Bronchial epithelial cell (primary cell): ENCODE measurements around the gene ASXL2. TPM values are rescaled to one million over a fixed set of nuclear protein-coding genes. Genes with fewer than 3 reads are reported as not detected.

ENCODE experiments used
- DNase-seq: peaks from one replicate; pipeline ENCODE4 v3.0.0-alpha.2; 2010; ENCODE audit warnings: low read depth
- FAIRE-seq: peaks from 2 replicates; lab custom pipeline; 2011; peaks lifted over from hg19 to GRCh38; lab: Jason Lieb, UNC
- H3K27me3 ChIP-seq: 2 replicates; pipeline ENCODE4 v1.5.1; 2011; ENCODE audit warnings: low read length; ENCODE audit not compliant: control insufficient read depth, insufficient read depth
- H3K36me3 ChIP-seq: 2 replicates; pipeline ENCODE4 v1.5.1; 2011; ENCODE audit warnings: low read length; ENCODE audit not compliant: control insufficient read depth, insufficient read depth
- H3K4me3 ChIP-seq: 2 replicates; pipeline ENCODE4 v1.5.1; 2011; ENCODE audit warnings: mild to moderate bottlenecking, low read depth, low read length, control low read depth
- total RNA-seq: library from RNA; depleted of rRNA; stranded (reverse); fragments of >200 nt; gene quantifications from 2 replicates; pipeline ENCODE4 v1.2.1, GENCODE V29; 2014
- TF ChIP-seq, protein P1 (sequence below): IDR thresholded peaks from 2 replicates; pipeline ENCODE4 v1.5.1; 2011; ENCODE audit warnings: mild to moderate bottlenecking, moderate library complexity, low read length, control low read depth, inconsistent platforms; ENCODE audit not compliant: insufficient read depth, severe bottlenecking

ASXL2 gene
- total RNA-seq, 1 donor from 2014 or later, result 4.2 TPM

DNA sequence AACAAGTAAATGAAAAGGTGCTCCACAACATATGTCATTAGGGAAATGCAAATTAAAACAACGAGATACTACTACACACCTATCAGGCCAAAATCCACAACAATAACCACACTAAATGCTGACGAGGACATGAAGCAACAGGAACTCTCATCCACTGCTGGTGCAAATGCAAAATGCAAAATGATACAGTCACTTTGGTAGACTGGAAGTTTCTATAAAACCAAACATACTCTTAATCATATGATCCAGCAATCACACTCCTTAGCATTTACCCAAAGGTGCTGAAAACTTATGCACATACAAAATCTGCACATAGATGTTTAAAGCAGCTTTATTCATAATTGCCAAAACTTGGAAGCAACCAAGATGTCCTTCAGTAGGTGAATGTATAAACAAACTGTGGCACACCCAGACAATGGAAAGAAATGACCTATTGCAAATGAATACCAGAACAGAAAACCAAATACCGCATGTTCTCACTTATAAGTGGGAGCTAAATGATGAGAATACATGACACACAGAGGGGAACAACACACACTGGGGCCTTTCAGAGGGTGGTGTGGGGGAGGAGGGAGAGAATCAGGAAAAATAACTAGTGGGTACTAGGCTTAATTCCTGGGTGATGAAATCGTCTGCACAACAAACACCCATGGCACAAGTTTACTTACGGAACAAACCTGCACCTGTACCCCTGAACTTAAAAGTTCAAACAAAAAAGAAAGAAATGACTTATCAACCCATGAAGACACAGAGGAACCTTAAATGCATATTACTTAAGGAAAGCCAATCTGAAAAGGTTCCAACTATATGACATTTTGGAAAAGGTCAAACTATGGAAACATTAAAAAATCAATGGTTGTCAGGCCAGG, 80.4 kb downstream of the ASXL2 start:
- no peak for FAIRE-seq
- H3K36me3 ChIP-seq, result peaks cover 2% of the 10 kb centered on the region
- H3K27me3 ChIP-seq, result no peaks in the 10 kb centered on the region
- TF ChIP-seq, protein P1, sequence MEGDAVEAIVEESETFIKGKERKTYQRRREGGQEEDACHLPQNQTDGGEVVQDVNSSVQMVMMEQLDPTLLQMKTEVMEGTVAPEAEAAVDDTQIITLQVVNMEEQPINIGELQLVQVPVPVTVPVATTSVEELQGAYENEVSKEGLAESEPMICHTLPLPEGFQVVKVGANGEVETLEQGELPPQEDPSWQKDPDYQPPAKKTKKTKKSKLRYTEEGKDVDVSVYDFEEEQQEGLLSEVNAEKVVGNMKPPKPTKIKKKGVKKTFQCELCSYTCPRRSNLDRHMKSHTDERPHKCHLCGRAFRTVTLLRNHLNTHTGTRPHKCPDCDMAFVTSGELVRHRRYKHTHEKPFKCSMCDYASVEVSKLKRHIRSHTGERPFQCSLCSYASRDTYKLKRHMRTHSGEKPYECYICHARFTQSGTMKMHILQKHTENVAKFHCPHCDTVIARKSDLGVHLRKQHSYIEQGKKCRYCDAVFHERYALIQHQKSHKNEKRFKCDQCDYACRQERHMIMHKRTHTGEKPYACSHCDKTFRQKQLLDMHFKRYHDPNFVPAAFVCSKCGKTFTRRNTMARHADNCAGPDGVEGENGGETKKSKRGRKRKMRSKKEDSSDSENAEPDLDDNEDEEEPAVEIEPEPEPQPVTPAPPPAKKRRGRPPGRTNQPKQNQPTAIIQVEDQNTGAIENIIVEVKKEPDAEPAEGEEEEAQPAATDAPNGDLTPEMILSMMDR, result no peak
- no peak overlapping the region for H3K4me3 ChIP-seq
- DNase-seq, result no peak

DNA sequence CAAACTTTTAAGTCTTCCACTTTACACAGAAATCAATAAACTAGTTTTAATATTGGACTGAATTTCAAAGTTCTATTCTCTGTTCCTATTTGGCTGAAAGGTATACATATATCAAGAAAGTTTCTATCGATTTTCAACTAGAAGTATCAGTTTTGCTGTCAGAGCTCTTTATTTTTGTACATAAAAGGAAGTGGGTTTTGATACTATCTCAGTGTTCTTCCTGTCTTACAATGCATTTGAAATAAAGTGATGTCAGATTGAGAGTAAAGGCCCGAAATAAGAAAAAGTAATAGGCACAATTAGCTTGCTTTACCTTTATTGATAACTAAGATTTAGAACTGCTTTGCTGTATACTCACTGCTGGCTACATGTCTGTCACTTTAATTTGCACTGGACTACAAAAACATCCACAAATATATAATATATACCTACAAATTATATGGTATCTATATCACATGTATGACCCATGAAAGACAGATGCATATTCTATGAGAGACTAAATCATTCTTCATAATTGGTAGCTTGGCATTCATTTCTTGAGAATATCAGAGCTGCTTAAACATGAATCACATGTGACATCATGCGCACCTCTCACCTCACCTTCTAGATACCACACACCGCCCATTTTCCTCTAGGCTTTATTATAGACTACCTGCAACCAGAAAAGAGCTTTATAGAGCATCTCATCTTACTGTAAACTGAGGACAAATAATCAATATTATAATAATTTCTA, 83.6 kb downstream of the ASXL2 start:
- no peak for DNase-seq
- Histone ChIP-seq H3K27me3 (no peaks in the 10 kb centered on the region), H3K4me3 (no peak overlapping the region), H3K36me3 (peaks cover 1% of the 10 kb centered on the region)
- no peak for FAIRE-seq
- TF ChIP-seq, protein P1, result no peak

DNA sequence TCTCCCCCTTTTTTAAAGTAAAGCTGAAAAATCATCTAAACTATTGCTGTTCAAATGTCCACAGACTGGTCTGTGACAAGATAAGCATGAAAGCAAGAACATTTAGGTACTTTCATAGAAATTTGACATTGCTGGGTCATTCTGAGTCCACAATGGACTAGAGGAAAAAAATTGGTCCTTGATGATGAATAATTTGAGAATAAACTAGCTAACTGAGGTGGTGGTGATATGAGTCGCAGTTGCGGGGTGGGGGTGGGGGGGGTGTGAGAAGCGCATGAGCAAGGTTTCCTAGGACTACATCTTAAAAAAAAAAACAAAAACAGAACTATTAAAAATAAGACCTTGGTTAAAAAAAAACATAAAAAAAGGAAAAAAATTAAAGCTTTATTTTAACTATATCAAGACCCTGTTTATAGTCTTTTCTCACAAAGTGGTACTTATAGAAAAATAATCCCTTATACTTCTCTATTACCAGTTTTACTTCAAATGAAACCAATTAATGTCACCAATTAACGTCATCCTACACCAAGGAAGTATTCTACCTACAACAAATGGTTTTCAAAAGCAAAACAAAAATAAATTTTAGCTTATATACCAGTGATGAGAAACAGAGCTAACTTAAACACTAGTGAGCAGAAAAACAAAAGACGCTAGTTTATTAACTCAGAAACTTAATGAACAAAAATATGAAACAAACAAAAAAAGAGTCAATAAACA, 88.1 kb downstream of the ASXL2 start:
- Histone ChIP-seq H3K27me3 (no peaks in the 10 kb centered on the region), H3K4me3 (no peak overlapping the region), H3K36me3 (peaks cover 1% of the 10 kb centered on the region)
- FAIRE-seq (no peak), DNase-seq (no peak)
- TF ChIP-seq, protein P1, result no peak

DNA sequence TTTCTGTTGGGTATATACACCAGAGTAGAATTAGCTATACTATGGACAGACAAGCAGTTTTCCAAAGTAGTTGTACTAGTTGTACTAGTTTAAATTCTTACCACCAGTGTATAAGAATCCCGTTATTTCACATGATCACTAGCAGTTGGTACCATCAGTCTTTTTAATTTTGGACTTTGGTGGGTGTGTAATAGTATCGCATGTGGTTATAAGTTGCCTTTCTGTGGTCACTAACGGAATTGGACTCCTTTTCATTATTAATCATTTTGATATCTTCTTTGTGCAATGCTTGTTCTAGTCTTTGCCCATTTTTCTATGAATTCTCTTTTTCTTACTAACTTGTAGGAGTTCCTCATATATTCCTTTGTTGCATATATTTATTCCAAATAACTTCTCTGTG, 89.8 kb downstream of the ASXL2 start:
- DNase-seq, result no peak
- H3K27me3 ChIP-seq, result no peaks in the 10 kb centered on the region
- peaks cover 1% of the 10 kb centered on the region for H3K36me3 ChIP-seq
- TF ChIP-seq, protein P1, result no peak
- no peak overlapping the region for H3K4me3 ChIP-seq
- FAIRE-seq, result no peak

DNA sequence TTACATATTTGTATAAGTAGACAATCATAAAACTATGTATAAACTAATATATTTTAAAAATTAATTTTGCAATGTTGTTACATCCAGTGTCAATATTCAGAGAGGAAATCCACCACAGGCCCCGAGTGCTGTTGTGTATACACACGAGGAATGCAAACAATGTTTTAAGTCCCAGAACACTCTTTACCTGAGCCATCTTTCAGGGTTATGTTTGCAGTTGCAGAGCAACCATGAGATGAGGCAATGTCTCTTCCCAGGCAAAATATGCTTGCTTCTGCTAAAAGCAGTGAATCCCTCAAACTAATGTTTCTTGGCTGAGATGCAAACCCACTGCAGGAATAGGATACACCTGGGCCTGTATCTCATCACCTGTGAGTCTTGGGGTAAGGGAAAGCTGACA, 91.3 kb downstream of the ASXL2 start:
- H3K4me3 ChIP-seq, result no peak overlapping the region
- FAIRE-seq (no peak), DNase-seq (no peak)
- TF ChIP-seq, protein P1, result no peak
- H3K27me3 ChIP-seq, result no peaks in the 10 kb centered on the region
- H3K36me3 ChIP-seq, result peaks cover 1% of the 10 kb centered on the region
